ENCODE data around the gene DMD. TPM values are rescaled to one million over a fixed set of nuclear protein-coding genes. Genes with fewer than 3 reads are reported as not detected.

DMD gene
- total RNA-seq, 2 experiments from 2014 or later = 0.20 to 0.47 TPM

DNA sequence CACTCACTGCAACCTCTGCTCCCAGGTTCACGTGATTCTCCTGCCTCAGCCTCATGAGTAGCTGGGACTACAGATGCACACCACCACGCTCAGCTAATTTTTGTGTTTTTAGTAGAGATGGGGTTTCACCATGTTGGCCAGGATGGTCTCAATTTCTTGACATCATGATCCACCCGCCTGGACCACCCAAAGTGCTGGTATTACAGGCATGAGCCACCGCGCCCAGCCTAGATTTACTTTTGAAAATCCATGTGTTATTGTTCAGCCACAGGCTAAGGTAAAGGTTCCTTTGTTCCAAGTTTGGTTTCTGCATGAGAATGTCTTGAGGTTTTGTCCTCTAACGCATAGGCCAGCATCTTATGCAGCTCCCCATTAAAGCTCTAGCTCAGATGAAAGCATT, 371.6 kb downstream of the DMD start:
- H3K27me3 ChIP-seq (ENCODE audit: control insufficient read depth in 1 of 2, insufficient read depth in 2 of 2, low read length in 2 of 2) = no peaks in the 10 kb centered on the region
- no peak overlapping the region for H3K27ac ChIP-seq (ENCODE audit: low read depth in 1 of 2, low read length in 2 of 2)
- no peak for ATAC-seq (ENCODE audit: poor library complexity)
- TF ChIP-seq, protein P1, sequence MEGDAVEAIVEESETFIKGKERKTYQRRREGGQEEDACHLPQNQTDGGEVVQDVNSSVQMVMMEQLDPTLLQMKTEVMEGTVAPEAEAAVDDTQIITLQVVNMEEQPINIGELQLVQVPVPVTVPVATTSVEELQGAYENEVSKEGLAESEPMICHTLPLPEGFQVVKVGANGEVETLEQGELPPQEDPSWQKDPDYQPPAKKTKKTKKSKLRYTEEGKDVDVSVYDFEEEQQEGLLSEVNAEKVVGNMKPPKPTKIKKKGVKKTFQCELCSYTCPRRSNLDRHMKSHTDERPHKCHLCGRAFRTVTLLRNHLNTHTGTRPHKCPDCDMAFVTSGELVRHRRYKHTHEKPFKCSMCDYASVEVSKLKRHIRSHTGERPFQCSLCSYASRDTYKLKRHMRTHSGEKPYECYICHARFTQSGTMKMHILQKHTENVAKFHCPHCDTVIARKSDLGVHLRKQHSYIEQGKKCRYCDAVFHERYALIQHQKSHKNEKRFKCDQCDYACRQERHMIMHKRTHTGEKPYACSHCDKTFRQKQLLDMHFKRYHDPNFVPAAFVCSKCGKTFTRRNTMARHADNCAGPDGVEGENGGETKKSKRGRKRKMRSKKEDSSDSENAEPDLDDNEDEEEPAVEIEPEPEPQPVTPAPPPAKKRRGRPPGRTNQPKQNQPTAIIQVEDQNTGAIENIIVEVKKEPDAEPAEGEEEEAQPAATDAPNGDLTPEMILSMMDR (IDR thresholded peaks at IDR 0.05) = no peak
- Mint-ChIP-seq H3K27ac (no peak overlapping the region), H3K27me3 (no peaks in the 10 kb centered on the region), H3K36me3 (ENCODE audit: low read depth) (no peaks in the 10 kb centered on the region), H3K9me3 (peaks cover 2% of the 10 kb centered on the region), H3K4me1 (ENCODE audit: low read depth) (no peaks in the 10 kb centered on the region), H3K4me3 (no peak overlapping the region)
- CTCF ChIA-PET = no interaction called here
- no peaks in the 10 kb centered on the region for H3K9me3 ChIP-seq (ENCODE audit: control insufficient read depth in 1 of 2, insufficient read depth in 1 of 2, low read length in 2 of 2)
- DNase-seq = no peak
- no peaks in the 10 kb centered on the region for H3K36me3 ChIP-seq (ENCODE audit: insufficient read depth, low read length)
- no peaks in the 10 kb centered on the region for H3K4me1 ChIP-seq (ENCODE audit: insufficient read depth, low read length)
- H3K4me3 ChIP-seq (ENCODE audit: low read length) = no peak overlapping the region
- intact Hi-C loops (cut with DNase I, micrococcal nuclease) = no loop called here
- POLR2A ChIA-PET = no interaction called here

DNA sequence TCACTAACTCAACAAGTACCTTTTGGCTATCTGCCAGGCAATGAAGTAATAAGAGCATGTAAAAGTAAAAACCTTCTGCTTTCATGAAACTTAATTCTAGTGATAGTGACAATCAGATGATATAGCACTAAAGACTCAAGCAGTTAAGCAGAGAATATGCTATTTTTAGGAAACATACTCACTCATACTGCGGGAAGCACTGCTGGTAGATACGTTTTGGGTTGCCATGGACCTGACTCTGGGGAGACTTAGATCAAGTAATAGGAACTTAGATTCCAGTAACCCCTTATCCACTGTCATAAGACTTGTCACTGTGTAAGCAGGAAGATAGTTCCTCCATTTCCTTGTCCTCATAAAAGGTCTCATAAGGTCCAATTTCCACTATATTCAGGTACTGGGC, 386.3 kb downstream of the DMD start:
- Histone ChIP-seq H3K27ac (ENCODE audit: low read depth in 1 of 2, low read length in 2 of 2) (no peak overlapping the region), H3K4me1 (ENCODE audit: insufficient read depth, low read length) (no peaks in the 10 kb centered on the region), H3K9me3 (ENCODE audit: control insufficient read depth in 1 of 2, insufficient read depth in 1 of 2, low read length in 2 of 2) (no peaks in the 10 kb centered on the region), H3K36me3 (ENCODE audit: insufficient read depth, low read length) (no peaks in the 10 kb centered on the region), H3K4me3 (ENCODE audit: low read length) (no peak overlapping the region), H3K27me3 (ENCODE audit: control insufficient read depth in 1 of 2, insufficient read depth in 2 of 2, low read length in 2 of 2) (no peaks in the 10 kb centered on the region)
- Mint-ChIP-seq H3K4me1 (ENCODE audit: low read depth) (no peaks in the 10 kb centered on the region), H3K27me3 (no peaks in the 10 kb centered on the region), H3K9me3 (no peaks in the 10 kb centered on the region), H3K4me3 (no peak overlapping the region), H3K27ac (no peak overlapping the region), H3K36me3 (ENCODE audit: low read depth) (no peaks in the 10 kb centered on the region)
- POLR2A ChIA-PET = no interaction called here
- CTCF ChIA-PET = no interaction called here
- TF ChIP-seq, protein P1 (IDR thresholded peaks at IDR 0.05) = no peak
- intact Hi-C loops (cut with DNase I, micrococcal nuclease) = no loop called here
- no peak for ATAC-seq (ENCODE audit: poor library complexity)
- no peak for DNase-seq

DNA sequence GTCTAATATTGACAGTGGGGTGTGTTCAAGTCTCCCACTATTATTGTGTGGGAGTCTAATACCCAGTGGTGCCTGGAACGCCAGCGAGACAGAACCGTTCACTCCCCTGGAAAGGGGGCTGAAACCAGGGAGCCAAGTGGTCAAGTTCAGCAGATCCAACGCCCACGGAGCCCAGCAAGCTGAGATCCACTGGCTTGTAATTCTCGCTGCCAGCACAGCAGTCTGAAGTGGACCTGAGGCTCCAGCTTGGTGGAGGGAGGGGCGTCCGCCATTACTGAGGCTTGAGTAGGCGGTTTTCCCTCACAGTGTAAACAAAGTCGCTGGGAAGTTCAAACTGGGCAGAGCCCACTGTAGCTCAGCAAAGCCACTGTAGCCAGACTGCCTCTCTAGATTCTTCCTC, 407.3 kb downstream of the DMD start:
- H3K4me3 ChIP-seq (ENCODE audit: low read length) = no peak overlapping the region
- no peak for ATAC-seq (ENCODE audit: poor library complexity)
- Mint-ChIP-seq H3K4me1 (ENCODE audit: low read depth) (no peaks in the 10 kb centered on the region), H3K27me3 (no peaks in the 10 kb centered on the region), H3K36me3 (ENCODE audit: low read depth) (no peaks in the 10 kb centered on the region), H3K27ac (no peak overlapping the region), H3K4me3 (no peak overlapping the region), H3K9me3 (peaks cover 2% of the 10 kb centered on the region)
- TF ChIP-seq, protein P1 (IDR thresholded peaks at IDR 0.05) = no peak
- H3K4me1 ChIP-seq (ENCODE audit: insufficient read depth, low read length) = no peaks in the 10 kb centered on the region
- H3K36me3 ChIP-seq (ENCODE audit: insufficient read depth, low read length) = no peaks in the 10 kb centered on the region
- ChIA-PET CTCF (no interaction called here), POLR2A (no interaction called here)
- H3K27ac ChIP-seq (ENCODE audit: low read depth in 1 of 2, low read length in 2 of 2) = no peak overlapping the region
- H3K9me3 ChIP-seq (ENCODE audit: control insufficient read depth in 1 of 2, insufficient read depth in 1 of 2, low read length in 2 of 2) = peaks cover 0 to 7% of the 10 kb centered on the region in 2 experiments
- no peak for DNase-seq
- intact Hi-C loops (cut with DNase I, micrococcal nuclease) = no loop called here
- H3K27me3 ChIP-seq (ENCODE audit: control insufficient read depth in 1 of 2, insufficient read depth in 2 of 2, low read length in 2 of 2) = no peaks in the 10 kb centered on the region

Data from CD4-positive, alpha-beta T cell (primary cell).